ENCODE data around the gene LYRM1.

LYRM1 gene

DNA sequence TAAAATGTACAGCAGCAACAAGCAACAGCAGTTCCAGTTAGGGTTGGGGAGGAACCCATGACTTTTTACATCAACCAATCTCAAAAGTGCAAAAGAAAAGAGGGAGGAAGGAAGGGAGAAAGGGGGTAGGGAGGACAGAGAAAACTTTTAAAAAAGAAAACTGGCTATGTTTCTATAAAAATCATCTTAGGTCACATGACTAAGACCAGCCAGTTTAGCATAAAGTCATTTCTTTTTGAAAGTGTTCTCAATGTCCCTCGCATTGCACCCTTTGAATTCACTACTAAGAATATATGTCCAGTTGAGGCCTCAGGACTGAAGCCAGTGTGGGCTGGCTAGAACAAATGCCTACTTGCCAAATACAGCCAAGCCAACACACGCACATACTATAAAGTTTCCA lies 29.3 kb upstream of the LYRM1 start:
- intact Hi-C loops (cut with DNase I): no loop called here
- DNase-seq: no peak

DNA sequence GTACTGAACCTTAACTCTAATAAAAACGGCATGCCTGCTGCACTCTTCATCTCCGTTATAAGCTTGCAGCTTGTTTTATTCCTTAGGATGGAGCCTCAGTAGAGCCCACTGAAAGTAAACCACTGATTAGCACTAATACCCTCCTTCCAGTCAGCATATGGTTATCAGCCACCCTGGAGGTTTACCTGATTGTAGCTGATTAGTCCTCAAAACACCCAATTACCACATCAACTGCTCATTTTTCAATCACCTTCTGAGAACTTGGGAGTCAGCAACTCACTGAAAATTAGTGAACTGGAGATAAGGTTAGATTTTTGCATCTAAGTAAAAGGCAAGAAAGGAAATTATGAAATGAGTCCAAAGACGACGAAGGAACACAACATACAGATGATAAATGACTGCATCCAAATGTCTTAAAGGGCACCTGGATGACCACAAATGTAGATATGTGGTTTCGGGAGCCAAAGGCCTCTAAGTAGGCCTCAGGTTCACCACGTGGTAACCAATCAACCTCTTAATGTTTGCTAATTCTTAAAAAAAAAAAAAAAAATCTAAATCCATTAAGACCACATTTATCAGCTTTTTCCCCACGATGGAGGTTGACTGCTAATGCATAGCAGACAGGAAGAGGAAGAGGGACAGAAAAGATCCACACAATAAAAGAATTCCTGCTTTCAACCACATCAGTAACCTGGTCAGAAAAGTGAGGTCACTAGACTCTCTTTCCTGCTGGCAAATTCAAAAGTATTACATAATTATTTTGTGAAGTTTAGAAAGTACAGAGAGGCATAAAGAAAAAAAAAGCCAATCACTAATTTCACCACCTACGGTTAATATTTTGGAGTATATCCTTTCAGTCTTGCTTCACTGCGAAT lies 28.4 kb upstream of the LYRM1 start:
- DNase-seq: no peak
- intact Hi-C loops (cut with DNase I): no loop called here

DNA sequence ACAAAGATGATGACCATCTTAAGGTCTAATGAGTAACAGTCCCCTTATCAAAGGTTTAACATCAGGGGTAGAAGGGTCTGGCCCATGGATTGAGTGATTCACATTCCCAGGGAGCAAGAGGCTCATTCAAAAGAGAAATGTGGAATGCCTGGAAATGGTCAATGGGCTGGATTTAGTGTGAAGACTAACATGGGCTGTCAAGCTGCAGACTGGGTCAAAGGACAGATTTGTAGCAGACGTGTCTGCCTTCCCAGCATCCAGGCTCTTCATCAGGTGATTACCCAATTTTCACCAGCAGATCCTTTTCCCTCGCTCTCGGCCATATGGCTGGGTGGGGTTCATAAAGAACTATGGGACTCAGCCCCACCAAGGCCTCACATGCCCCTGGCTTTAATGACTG lies 27.2 kb upstream of the LYRM1 start:
- intact Hi-C loops (cut with DNase I): no loop called here
- no peak for DNase-seq

DNA sequence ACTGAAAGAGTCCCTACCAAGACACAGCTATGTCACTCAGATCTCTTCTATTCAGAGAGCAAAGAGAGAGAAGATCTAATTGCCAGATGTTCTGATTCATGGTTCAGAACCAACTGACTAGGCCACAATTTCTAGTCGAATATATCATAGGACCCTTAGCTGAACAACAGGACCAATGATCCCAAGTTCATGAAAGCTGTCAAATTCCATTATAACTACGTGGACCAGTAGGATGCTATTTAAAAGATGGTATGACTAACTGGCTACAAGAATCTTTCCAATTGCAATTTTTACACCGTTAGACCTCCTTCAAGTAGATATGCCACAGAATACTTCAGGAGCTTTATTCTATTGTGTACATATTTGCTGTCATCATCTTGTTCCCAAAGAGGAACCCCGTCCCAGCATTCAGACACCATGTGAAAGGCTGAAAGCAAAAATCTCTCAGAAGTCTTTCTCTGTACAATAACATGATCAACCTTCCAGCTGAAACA lies 26.4 kb upstream of the LYRM1 start:
- intact Hi-C loops (cut with DNase I): no loop called here
- no peak for DNase-seq

DNA sequence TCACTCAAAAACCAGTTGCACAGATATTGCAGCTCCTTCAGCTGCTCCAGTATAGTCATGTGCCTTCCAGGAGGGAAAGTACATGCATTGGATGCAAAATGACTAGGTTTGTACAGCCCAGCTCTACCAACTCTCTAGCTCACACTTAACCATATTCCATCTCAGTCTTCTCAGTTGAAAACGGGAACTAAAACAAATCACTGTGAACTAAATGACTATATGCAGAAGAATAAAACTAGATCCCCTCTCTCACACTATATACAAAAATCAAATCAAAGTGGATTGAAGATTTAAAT lies 25.3 kb upstream of the LYRM1 start:
- no peak for DNase-seq
- intact Hi-C loops (cut with DNase I): no loop called here

DNA sequence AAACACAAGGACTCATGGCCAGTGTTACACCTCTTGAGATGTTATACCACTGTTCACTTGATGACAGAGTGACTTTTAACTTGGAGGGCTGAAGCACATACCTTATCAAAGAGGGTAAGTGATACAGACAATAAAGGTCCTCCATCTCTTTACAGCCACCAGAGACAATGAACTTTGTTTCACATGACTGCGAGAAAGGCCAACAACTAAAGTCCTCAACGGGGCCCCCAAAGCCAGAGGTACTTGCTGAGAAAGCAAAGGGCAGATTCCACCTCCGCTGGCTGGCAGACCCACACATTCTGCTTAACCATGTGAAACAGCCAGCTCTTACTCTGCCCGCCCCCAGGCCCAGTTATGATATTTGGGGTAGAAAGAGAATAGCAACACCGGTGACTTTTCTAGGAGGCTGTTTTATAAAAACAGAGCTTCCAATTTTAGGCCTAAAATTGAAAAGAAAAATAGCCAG lies 21.9 kb upstream of the LYRM1 start:
- DNase-seq: no peak
- intact Hi-C loops (cut with DNase I): no loop called here

DNA sequence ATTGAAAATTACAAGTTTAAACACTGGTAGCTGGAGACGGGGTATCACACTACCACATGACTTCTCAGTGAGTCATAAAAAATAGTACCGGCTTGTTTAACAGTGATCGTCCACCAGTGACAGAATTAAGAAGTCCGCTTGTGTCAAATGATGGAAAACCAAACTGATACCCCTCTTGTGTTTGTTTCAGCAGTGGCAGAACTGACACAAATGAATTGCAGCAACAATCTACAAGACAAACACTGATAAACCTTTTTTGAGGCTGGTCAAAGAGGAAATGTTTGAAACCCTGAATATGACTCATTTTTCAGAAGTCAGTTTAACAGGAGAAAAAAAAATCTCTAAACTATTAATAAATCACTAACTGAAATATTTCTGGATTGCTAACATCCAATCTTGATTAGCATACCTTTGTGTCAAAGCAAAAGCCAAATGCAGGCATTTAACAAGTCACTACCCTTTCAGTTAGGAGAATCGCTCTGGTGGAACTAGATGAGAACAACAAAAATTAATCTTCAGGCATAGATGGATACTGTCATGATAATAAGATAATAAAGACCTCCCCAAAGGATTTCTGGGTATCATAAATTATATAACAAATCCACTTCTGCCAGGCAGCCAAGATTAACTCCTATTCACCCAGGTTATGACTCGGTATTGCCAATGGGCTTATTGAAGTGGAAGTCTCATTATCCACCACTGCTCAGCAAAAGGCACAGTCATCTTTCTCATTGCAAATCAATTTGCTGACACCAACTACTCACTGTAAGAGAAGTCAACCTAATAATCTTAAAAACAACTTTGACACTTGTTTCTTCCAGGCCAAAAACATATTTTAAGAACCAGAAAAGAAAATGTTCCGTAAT lies 21.2 kb upstream of the LYRM1 start:
- intact Hi-C loops (cut with DNase I): no loop called here
- no peak for DNase-seq

DNA sequence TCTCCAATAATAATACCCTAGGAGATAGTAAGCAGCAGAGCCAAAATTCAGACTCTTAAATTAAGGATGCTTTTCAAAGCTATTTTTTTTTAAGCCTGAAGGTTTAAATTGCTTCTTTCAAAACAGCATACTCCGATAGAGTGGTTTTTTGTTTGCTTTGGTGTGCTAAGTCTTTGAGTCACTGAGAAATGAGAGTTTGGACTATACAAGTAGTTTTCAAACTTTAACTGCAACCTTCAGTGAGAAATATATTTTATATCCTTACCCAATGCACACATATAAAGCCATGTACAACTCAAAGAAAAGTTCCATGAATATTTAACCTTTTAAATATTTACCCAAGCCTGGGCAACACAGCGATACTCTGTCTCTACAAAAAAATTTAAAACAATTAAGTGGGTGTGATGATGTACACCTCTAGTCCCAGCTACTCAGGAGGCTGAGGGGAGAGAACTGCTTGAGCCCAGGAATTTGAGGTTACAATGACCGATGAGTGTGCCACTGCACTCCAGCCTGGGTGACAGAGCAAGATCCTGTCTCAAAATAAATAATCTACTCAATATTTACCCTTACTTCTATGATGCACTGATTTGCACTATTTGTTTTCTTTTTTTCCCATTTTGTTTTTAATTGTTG lies 19.6 kb upstream of the LYRM1 start:
- intact Hi-C loops (cut with DNase I): no loop called here
- no peak for DNase-seq

DNA sequence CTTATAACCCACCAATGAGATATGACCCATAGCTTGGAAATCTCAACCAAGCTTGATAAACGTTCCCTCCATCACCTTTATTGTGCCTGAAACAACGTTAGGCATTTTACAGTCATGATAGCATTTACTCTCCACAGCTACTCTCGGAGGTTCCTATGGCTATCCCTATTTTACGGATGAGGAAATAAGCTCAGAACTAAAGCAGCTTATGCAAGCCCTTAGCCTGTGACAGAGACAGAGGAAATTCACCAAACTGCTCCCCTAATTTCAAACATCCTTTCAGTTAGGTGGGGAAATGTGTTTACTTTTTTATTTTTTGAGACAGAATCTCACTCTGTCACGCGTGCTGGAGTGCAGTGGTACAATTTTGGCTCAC lies 19.1 kb upstream of the LYRM1 start:
- no peak for DNase-seq

DNA sequence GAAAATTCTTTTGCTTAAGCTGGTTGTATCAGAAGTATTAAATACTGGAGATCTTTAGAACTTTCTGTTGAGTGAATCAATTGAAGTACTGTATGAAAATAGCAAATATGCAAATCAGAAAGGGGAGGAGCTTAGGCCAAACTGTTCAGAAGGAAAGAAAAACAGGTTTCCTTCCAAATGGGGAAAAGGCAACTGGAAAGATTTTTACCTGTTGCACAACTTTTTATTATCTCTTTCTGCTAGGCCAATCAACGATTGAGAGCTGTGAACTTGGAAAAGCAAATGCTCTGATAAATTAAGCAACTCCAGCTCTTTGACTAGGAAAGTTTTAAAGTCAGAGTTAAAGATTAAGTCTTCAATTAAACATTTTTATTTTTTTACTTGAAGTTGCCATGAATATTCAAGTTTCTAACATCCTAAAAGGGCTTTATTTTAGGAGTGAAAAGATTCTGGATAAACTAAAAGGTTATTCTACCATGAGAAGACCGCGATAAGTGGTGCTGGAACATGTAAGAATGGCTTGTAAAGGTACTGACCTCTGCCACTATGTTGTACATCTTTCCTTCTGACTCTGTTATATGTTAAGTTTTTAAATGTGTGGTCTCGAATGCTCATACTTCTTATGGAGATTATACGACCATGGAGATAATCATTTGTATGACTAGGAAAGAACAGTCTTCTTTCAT lies 16.9 kb upstream of the LYRM1 start:
- intact Hi-C loops (cut with DNase I): no loop called here
- no peak for DNase-seq

More for the DNA sequence above, 19.1 kb upstream of the LYRM1 start:
- intact Hi-C loops (cut with DNase I): no loop called here

DNA sequence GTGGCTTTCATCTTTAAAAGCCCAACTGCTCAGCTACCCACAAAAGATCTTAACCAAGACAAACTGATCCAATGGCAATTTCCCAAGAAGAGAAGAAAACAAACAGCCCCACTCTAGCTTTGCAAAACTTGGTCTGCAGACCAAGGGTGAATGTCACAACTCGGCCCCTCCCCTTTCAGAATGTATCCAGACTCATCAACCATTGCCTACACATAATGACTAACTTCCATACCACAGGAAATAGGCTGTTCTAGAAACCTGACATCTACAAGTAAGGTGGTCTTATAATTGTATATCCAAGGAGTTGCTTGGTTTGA lies 16.4 kb upstream of the LYRM1 start:
- intact Hi-C loops (cut with DNase I): no loop called here
- DNase-seq: no peak

DNA sequence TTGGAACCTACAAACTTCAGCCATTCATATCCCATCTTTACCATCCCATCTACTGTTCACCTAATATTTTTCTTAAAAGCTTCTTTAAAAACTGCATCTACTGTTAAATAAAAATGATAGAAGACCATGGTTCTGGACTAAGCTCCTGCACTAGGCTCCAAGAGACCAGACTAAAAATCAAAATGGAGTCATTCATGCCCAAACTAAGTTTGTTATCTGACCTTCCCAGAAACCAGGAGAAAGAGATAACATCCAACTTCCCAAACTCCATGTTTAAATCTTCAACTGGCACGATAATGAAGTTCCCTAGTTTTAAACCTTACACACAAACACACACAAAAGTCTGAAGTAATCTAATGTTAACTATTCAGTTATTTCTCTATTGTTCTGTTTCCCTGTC lies 14.3 kb upstream of the LYRM1 start:
- intact Hi-C loops (cut with DNase I): no loop called here
- no peak for DNase-seq

DNA sequence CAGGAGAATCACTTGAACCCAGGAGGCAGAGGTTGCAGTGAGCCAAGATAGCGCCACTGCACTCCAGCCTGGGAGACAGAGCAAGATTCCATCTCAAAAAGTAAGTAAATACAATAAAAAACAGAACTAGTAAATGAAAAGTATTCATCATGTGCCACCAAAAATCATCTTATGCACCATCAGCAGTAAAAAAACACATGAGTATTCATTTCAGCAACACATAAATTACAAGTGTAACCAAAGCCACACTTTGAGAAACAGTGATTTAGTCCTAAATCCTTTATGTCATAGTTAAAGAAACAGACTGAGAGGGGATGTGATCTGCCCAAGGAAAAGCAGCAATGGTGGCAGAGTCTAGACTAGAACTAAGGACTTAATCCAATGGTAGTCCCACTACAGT lies 13.4 kb upstream of the LYRM1 start:
- intact Hi-C loops (cut with DNase I): no loop called here
- no peak for DNase-seq

DNA sequence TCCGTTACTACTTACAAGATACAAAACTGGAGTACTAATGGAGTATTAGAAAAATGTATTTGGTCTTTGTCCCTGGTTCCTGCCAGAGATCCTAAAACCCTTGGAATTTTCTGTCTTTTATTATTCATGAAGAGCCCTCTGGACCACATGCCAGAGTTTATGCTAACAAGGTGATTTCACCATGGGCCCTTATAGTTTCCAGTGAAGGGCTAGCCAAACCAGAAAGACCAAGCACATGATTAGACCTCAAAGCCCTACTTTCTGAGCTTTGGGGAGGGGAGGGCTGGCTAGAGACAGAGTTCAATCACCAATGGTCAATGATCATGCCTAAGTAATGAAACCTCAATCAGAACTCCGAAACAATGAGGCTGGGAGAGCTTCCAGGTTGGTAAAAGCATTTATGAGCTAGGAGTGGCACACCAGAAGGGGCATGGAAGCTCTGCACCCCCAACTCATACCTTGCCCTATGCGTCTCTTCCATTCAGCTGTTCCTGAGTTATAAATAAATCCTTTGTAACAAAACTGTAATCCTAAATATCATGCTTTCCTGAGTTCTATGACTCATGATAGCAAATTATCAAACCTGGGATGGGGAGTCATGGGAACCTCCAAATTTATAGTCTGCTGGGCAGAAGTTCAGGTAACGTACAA lies 10.8 kb upstream of the LYRM1 start:
- no peak for DNase-seq
- intact Hi-C loops (cut with DNase I): no loop called here

DNA sequence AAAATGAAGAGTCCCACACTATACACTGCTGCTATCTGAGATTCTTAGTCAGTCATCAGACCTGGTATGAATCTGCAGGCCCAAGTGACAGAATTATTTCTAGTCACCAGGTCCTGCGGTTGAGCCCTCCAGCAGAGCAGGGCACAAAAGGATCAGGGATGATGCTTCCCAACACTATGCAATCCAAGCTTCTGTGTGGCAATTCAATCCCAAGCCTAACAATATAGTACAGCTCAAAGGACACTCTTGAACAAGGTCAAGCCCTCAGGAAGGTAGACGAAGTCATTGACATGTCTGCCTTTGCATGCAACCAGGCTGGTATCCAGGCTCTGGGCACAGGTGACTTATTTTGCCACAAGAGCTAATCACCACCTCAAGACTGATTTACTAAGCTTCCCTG lies 6.2 kb upstream of the LYRM1 start:
- DNase-seq: no peak
- intact Hi-C loops (cut with DNase I): no loop called here

DNA sequence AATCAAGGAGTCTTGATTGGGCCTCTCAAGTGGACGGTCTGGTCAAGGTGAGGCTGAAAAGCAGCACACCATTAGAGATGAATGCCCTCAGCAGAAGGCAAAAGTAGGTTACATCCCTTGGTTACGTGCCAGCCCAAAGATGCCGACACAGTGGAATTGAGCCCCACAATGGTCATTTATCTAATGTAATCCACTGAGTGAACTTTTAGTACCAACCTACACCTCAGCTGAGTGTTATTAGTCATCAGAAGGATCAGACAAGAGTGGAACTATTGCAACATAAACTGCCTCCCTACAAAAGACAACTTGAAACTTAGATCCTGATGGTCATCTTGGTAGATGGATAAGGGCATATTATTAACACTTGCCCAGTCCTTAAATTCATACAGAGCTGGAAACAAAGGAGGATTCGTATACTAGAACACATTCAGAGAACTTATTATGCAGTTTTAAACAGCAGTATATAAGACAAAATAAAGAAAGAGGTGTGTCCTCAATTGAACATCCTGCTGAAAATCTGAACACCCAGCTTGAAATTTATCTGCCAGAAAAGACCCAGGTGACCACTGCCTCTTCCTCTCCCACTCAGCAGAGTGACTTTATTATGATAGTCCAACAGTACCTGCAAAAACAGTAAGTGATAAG lies 3.2 kb upstream of the LYRM1 start:
- intact Hi-C loops (cut with DNase I): no loop called here
- no peak for DNase-seq

DNA sequence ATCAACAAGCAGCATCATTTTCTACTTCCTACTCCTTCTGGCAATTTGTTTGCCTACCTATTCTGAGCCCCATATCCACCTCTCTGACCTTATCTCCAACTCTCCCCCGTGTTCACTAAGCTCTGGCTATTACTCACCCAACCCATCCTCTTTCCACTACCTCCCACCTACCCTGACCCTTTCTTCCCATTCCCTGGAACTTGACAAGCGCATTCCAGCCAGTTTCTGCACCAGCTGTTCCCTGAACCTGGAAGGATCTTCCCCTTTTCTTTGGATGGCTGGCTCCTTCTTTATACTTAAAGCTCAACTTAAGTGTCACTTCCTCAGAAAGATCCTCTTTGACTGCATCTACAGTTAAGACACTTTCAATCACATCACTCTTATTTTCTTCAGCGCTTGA lies 2.6 kb upstream of the LYRM1 start:
- intact Hi-C loops (cut with DNase I): no loop called here
- DNase-seq: no peak

DNA sequence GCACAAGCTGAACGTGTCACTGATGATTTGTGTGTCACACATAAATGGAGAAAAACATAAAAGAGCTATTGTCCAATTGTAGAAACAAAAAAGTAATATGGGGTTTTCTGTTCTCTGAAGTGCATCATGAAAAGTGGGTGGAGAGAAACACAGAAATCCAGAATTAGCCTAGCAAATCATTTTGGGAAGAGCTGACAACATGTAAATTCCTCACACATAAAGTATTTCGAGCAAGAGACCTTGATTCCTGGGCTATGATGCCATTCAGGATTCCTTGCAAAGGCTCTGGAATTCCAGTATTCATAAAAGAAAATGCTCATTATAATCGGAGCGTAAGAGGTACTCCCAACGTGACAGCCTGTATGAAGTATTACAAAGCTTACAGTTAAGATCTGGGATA lies 1.5 kb upstream of the LYRM1 start:
- no peak for DNase-seq
- intact Hi-C loops (cut with DNase I): no loop called here

DNA sequence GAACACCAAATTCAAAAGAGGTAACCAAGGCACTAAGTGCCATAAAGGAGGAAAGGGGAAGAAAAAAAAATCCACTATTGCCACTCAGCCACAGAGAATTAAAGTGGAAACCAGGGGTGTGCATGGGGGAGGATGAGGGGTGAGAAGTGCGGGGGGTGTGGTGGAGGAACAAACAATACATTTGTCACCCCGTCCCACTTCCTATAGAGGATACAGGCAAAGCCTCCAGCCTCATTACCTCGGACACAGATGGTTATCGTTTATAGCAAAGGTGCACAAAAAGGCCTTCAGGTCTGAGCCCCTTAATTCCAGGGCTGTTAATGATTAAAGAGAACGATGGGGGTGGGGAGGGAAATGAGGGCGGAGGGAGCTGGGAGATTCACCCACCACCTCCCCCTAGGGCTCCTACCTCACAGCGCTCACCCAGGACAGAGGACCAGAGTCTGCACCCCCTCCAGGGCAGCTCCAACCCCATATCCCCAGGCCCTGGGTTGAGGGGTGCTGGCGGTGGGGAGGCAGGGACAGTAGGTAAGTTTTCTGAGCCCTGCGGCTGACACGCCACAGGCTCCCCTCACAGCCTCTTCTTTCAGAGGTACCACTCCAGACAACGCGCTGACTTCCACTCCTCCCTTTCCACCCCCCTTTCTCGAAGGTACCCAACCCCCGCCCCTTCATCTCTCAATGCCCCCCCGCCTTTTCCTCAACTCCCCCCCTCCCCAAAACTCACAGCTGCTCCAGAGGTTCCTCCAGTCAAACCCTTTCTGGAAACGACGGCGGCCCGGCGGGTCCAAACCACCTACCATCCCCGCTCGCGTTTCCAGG lies 883 bp upstream of the LYRM1 start:
- intact Hi-C loops (cut with DNase I): loop anchor here (5.0 kb wide), 2 partner anchors 47 to 92 kb away; partner anchors contain the start of genes ERI2 and REXO5
- DNase-seq: peak in 5 of 10 donors; percentile 6 to 87 (median 13)

Data from posterior cingulate gyrus (tissue), 11 donors.